ENCODE measurements around the gene AATF. TPM values are rescaled to one million over a fixed set of nuclear protein-coding genes. Genes with fewer than 3 reads are reported as not detected.

The AATF gene
- total RNA-seq, 1 experiment from 2014 or later: 54.8 TPM

DNA sequence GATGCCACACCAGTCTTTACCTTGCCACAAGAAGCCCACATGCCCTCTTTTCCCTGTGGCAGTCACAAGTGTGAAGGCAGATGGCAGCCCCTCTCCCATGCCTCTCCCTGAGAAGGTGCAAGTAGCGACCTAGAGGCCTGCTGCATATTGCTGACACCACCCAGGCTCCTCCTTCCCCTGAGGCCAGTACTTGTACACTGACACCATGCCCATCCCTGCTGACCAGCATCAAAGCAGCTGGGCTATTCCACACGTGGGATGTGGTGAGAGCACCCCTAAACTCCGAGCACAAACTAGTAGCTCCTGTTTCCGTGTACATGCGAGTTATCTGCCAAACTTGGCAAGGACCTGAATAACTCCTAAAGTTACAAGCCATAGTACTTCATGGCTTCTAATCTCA lies 149.4 kb downstream of the AATF start:
- no peak for DNase-seq (ENCODE audit: extremely low read depth, low read depth)

DNA sequence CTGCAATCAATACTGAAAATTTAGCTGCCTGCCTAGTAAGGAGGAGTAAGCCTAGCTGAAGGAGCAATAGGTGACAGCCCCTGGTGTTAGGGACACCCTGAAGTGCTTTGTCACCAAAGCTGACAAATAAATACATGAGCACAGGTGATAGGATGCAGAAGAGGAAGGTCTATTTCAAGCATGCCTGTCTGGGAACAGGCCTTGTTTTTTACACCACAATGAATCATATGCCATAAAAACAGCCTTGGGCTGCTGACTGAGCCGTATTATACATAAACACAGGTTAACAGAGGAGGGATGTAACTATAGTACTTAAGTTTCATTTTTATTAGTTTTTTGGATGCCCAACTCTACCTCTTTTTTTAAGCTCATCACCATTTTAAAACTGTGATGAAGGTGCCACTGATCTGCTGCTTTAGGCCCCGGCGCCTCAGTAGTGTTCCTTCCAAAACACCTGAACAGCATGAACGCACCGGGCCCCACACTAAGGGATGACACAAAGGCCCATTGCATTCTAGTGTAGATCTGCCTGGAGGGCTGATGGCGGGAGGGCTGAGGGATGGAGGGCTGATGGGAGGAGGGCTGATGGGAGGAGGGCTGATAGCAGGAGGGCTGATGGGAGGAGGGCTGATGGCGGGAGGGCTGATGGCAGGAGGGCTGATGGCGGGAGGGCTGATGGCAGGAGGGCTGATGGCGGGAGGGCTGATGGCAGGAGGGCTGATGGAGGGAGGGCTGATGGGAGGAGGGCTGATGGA lies 150.3 kb downstream of the AATF start:
- DNase-seq (ENCODE audit: extremely low read depth, low read depth): no peak

DNA sequence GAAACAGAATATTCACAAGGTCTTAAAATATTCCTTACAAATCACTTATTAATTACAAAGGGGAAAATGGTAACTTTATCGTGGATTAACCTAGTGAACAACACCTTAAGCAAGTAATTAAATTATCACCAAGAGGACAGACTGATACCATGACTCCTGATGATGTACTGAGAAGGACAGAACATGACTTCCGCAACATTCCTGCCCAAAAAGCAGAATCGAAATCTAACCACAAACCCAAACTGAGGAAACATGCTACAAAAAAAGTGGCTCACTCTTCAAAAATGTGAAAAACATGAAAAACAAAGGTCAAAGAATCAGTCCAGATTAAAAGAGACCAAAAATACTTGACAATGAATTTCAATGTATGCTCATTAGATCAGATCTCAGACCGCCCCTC lies 151.5 kb downstream of the AATF start:
- DNase-seq (ENCODE audit: extremely low read depth, low read depth): no peak

DNA sequence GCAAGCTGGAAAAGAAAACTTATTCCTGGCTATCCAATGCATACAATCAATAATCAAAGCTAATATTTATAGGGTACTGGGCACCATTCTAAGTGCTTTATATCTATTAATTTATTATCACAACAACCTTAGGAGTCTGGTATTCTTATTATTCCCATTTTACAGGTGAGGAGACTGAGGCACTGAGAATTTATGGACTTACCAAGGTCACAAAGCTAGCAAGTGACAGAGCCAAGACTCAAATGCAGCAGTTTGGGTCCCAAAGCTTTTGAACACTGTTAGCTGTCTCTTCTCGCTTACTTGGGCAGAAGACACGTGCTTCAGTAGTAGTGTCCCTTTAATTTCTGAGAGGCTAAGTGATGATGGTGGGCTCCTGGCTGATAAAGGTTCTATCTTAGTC lies 152.6 kb downstream of the AATF start:
- no peak for DNase-seq (ENCODE audit: extremely low read depth, low read depth)

DNA sequence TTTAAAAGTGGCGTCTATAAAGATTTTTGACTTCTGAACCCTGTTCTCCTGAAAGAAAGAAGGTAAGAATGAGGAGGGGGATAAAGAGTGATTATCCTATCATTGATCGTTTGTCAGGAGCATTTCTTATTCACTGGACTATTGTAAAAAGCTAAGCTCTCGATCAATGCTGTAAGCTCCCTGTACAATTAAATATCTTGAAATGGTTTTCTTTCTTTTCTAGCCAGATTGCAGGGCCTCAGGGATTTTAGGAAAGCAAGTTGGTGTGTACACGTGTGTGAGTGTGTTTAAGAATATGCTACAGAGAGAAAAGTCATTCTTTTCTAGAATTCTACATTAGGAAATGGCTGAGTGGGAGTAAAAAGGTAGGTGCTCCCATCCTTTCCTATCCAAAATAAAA lies 154.5 kb downstream of the AATF start:
- no peak for DNase-seq (ENCODE audit: extremely low read depth, low read depth)

DNA sequence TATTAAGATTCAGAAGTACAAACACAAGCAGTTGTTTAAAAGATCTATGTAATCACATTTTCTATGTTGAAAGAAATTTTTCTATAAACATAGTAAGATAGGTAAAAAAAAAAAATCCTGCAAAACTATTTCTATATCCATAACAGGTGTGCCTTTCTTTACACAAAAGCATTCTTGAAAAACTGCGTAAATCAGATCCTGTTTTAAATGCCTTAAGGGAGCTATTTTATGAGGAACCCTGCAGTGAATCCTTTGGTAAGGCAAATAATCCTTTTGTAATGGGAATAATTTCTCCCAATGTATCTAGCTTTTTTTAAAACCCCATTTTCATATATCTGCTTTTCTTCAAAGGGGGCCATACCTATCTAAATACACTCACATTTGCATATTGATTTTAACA lies 157.3 kb downstream of the AATF start:
- no peak for DNase-seq (ENCODE audit: extremely low read depth, low read depth)

Small RNAs within 50 kb of the gene (small RNA-seq; reads per million reads assigned to genes)
- gene AC243773.2 (0 reads per million in 2 experiments), gene MIR2909 (0 reads per million in 2 experiments)

Other genes starting within 250 kb of the AATF start
- 0.05 TPM in 1 of 2 replicates, not detected in the other for gene LHX1, start 11.5 kb upstream of the AATF start, total RNA-seq (2014; rRNA removed; shearing (Covaris generic))